ENCODE data around the gene BRINP1.

The BRINP1 gene

GRCh38 chr9:119268985-119269384 lies 100.2 kb downstream of the BRINP1 start:
- TF ChIP-seq EP300 (IDR thresholded peaks at IDR 0.05; ENCODE audit: borderline replicate concordance) (no peak), MAX (IDR thresholded peaks at IDR 0.05) (no peak), EGR1 (IDR thresholded peaks at IDR 0.05) (no peak), REST (IDR thresholded peaks at IDR 0.05; ENCODE audit: low read depth) (no peak), TAF1 (IDR thresholded peaks at IDR 0.05; ENCODE audit: low read depth) (no peak), NFIC (IDR thresholded peaks at IDR 0.05) (no peak), YY1 (IDR thresholded peaks at IDR 0.05; ENCODE audit: low read depth) (no peak), ZBTB7A (IDR thresholded peaks at IDR 0.05; ENCODE audit: low read depth) (no peak), USF1 (IDR thresholded peaks at IDR 0.05) (no peak), RAD21 (IDR thresholded peaks at IDR 0.05; ENCODE audit: low read depth) (no peak), FOXM1 (IDR thresholded peaks at IDR 0.05; ENCODE audit: borderline replicate concordance, low read depth) (no peak), CEBPB (IDR thresholded peaks at IDR 0.05) (no peak), TEAD4 (IDR thresholded peaks at IDR 0.05) (no peak), CREB1 (IDR thresholded peaks at IDR 0.05; ENCODE audit: low read depth) (no peak), TCF12 (IDR thresholded peaks at IDR 0.05; ENCODE audit: low read depth) (no peak)

GRCh38 chr9:119264165-119264564 lies 105.1 kb downstream of the BRINP1 start:
- TF ChIP-seq EGR1 (IDR thresholded peaks at IDR 0.05): no peak
- TF ChIP-seq NFIC (IDR thresholded peaks at IDR 0.05): no peak
- no peak for TF ChIP-seq CREB1 (IDR thresholded peaks at IDR 0.05; ENCODE audit: low read depth)
- TF ChIP-seq FOXM1 (IDR thresholded peaks at IDR 0.05; ENCODE audit: borderline replicate concordance, low read depth): no peak
- TF ChIP-seq TAF1 (IDR thresholded peaks at IDR 0.05; ENCODE audit: low read depth): no peak
- no peak for TF ChIP-seq ZBTB7A (IDR thresholded peaks at IDR 0.05; ENCODE audit: low read depth)
- no peak for TF ChIP-seq RAD21 (IDR thresholded peaks at IDR 0.05; ENCODE audit: low read depth)
- no peak for TF ChIP-seq TCF12 (IDR thresholded peaks at IDR 0.05; ENCODE audit: low read depth)

- no peak for TF ChIP-seq USF1 (IDR thresholded peaks at IDR 0.05)
- no peak for TF ChIP-seq CEBPB (IDR thresholded peaks at IDR 0.05)
- TF ChIP-seq EP300 (IDR thresholded peaks at IDR 0.05; ENCODE audit: borderline replicate concordance): no peak
- no peak for TF ChIP-seq TCF12 (IDR thresholded peaks at IDR 0.05; ENCODE audit: low read depth)
- no peak for TF ChIP-seq REST (IDR thresholded peaks at IDR 0.05; ENCODE audit: low read depth)
- TF ChIP-seq TEAD4 (IDR thresholded peaks at IDR 0.05): no peak
- TF ChIP-seq YY1 (IDR thresholded peaks at IDR 0.05; ENCODE audit: low read depth): no peak
- no peak for TF ChIP-seq ZBTB7A (IDR thresholded peaks at IDR 0.05; ENCODE audit: low read depth)
- TF ChIP-seq RAD21 (IDR thresholded peaks at IDR 0.05; ENCODE audit: low read depth): no peak
- no peak for TF ChIP-seq NFIC (IDR thresholded peaks at IDR 0.05)
- no peak for TF ChIP-seq TAF1 (IDR thresholded peaks at IDR 0.05; ENCODE audit: low read depth)
- TF ChIP-seq MAX (IDR thresholded peaks at IDR 0.05): no peak
- TF ChIP-seq CREB1 (IDR thresholded peaks at IDR 0.05; ENCODE audit: low read depth): no peak
- TF ChIP-seq FOXM1 (IDR thresholded peaks at IDR 0.05; ENCODE audit: borderline replicate concordance, low read depth): no peak
- TF ChIP-seq EGR1 (IDR thresholded peaks at IDR 0.05): no peak
Observed at GRCh38 chr9:119257592-119257991, 111.6 kb downstream of the BRINP1 start.

GRCh38 chr9:119255116-119255515 lies 114.1 kb downstream of the BRINP1 start:
- TF ChIP-seq MAX (IDR thresholded peaks at IDR 0.05) (no peak), EGR1 (IDR thresholded peaks at IDR 0.05) (no peak), ZBTB7A (IDR thresholded peaks at IDR 0.05; ENCODE audit: low read depth) (no peak), NFIC (IDR thresholded peaks at IDR 0.05) (no peak), REST (IDR thresholded peaks at IDR 0.05; ENCODE audit: low read depth) (no peak), TEAD4 (IDR thresholded peaks at IDR 0.05) (no peak), TCF12 (IDR thresholded peaks at IDR 0.05; ENCODE audit: low read depth) (no peak), USF1 (IDR thresholded peaks at IDR 0.05) (no peak), RAD21 (IDR thresholded peaks at IDR 0.05; ENCODE audit: low read depth) (no peak), YY1 (IDR thresholded peaks at IDR 0.05; ENCODE audit: low read depth) (no peak), CEBPB (IDR thresholded peaks at IDR 0.05) (no peak), EP300 (IDR thresholded peaks at IDR 0.05; ENCODE audit: borderline replicate concordance) (no peak), FOXM1 (IDR thresholded peaks at IDR 0.05; ENCODE audit: borderline replicate concordance, low read depth) (no peak), TAF1 (IDR thresholded peaks at IDR 0.05; ENCODE audit: low read depth) (no peak), CREB1 (IDR thresholded peaks at IDR 0.05; ENCODE audit: low read depth) (no peak)
